T47D (cell line): Measurements from ENCODE around the gene ZIC1.

ENCODE experiments used
- DNase-seq, 2 experiments: peaks; one replicate each; pipeline versions ENCODE4 v3.0.0 to v3.0.0-alpha.2; 2011 to 2012; ENCODE audit warnings: low read depth in 1 of 2, low spot score in 1 of 2
- JUND ChIP-seq: IDR thresholded peaks from 2 replicates; pipeline ENCODE4 v1.6.1; 2012; ENCODE audit warnings: low read depth
- in situ Hi-C: cut with HindIII; loops from 2 replicates; pipeline ENCODE4 v1.10.0; 2016; ENCODE audit warnings: low sequenced_read_pairs, low pct_unique_long_range_greater_than_20kb

The ZIC1 gene

GRCh38 chr3:147369661-147370123, 39.5 kb upstream of the ZIC1 start:
- DNase-seq: no peak
- in situ Hi-C loops: no loop called here
- TF ChIP-seq JUND: no peak

GRCh38 chr3:147370349-147370748, 38.8 kb upstream of the ZIC1 start:
- no peak for DNase-seq
- in situ Hi-C loops: no loop called here
- no peak for TF ChIP-seq JUND

GRCh38 chr3:147371140-147371539, 38.0 kb upstream of the ZIC1 start:
- in situ Hi-C loops: no loop called here
- DNase-seq: no peak
- no peak for TF ChIP-seq JUND

- in situ Hi-C loops: no loop called here
- no peak for TF ChIP-seq JUND
- no peak for DNase-seq
These were observed 37.3 kb upstream of the ZIC1 start for GRCh38 chr3:147371771-147372340.

GRCh38 chr3:147372525-147373027, 36.6 kb upstream of the ZIC1 start:
- no peak for TF ChIP-seq JUND
- in situ Hi-C loops: no loop called here
- no peak for DNase-seq

- in situ Hi-C loops: no loop called here
- TF ChIP-seq JUND: no peak
- no peak for DNase-seq
These were observed 35.9 kb upstream of the ZIC1 start for GRCh38 chr3:147373301-147373700.

GRCh38 chr3:147377412-147378367, 31.5 kb upstream of the ZIC1 start:
- in situ Hi-C loops: no loop called here
- no peak for TF ChIP-seq JUND
- no peak for DNase-seq

GRCh38 chr3:147379651-147380050, 29.5 kb upstream of the ZIC1 start:
- in situ Hi-C loops: no loop called here
- no peak for TF ChIP-seq JUND
- no peak for DNase-seq

GRCh38 chr3:147380387-147380951, 28.7 kb upstream of the ZIC1 start:
- no peak for DNase-seq
- in situ Hi-C loops: no loop called here
- no peak for TF ChIP-seq JUND

- in situ Hi-C loops: no loop called here
- no peak for DNase-seq
- TF ChIP-seq JUND: no peak
These were observed 28.2 kb upstream of the ZIC1 start for GRCh38 chr3:147380977-147381376.

- in situ Hi-C loops: no loop called here
- DNase-seq: no peak
- TF ChIP-seq JUND: no peak
These were observed 27.6 kb upstream of the ZIC1 start for GRCh38 chr3:147381596-147381995.

- peak in 1 of 2 experiments; percentile 48 for DNase-seq
These were observed 25.5 kb upstream of the ZIC1 start for GRCh38 chr3:147383617-147384016.

GRCh38 chr3:147384210-147385058, 24.7 kb upstream of the ZIC1 start:
- in situ Hi-C loops: no loop called here
- no peak for TF ChIP-seq JUND
- DNase-seq: no peak

More at GRCh38 chr3:147383617-147384016, 25.5 kb upstream of the ZIC1 start:
- TF ChIP-seq JUND: no peak
- in situ Hi-C loops: no loop called here
